HEK293 (cell line): ENCODE measurements around the gene NTSR1.

Source experiments
- CTCF ChIA-PET: fragments of 350-600 bp; formaldehyde crosslinking; extraction: SDS; loops from one replicate; lab custom pipeline; 2021; ENCODE audit warnings: antibody characterized with exemption; lab: Yijun Ruan, JAX
- POLR2A ChIA-PET: fragments of 300-600 bp; formaldehyde crosslinking; extraction: SDS; loops from one replicate; lab custom pipeline; 2020; ENCODE audit warnings: antibody characterized with exemption, inconsistent platforms; lab: Yijun Ruan, JAX
- H3K27ac ChIP-seq: fragments of 200-500 bp; sonication (Bioruptor generic); 2 replicates; pipeline ENCODE4 v1.5.1; 2014; ENCODE audit warnings: low read depth, low read length, control low read depth, inconsistent platforms; ENCODE audit errors: extremely low read depth
- H3K36me3 ChIP-seq, 2 experiments: fragments of 200-500 bp in 1 of 2; sonication (Bioruptor generic) in 1 of 2; 1 replicate in 1 of 2; 2 replicates in 1 of 2; pipeline ENCODE4 v1.5.1; 2014 to 2017; ENCODE audit warnings: inconsistent platforms in 2 of 2, low read length in 2 of 2; ENCODE audit not compliant: control insufficient read depth in 2 of 2, insufficient read depth in 1 of 2
- H3K4me1 ChIP-seq: fragments of 200-500 bp; sonication (Bioruptor generic); 2 replicates; pipeline ENCODE4 v1.5.1; 2014; ENCODE audit warnings: mild to moderate bottlenecking, low read length, inconsistent platforms; ENCODE audit not compliant: control insufficient read depth, insufficient read depth
- H3K4me3 ChIP-seq: 2 replicates; pipeline ENCODE4 v1.5.1; 2011; ENCODE audit warnings: low read depth, mild to moderate bottlenecking, control low read depth, low read length, moderate library complexity
- H3K9me3 ChIP-seq: fragments of 200-500 bp; sonication (Bioruptor generic); 2 replicates; pipeline ENCODE4 v1.5.1; 2014; ENCODE audit warnings: low read depth, low read length, inconsistent platforms; ENCODE audit not compliant: control insufficient read depth, insufficient read depth
- GLIS1 ChIP-seq: fragments of 450-650 bp; formaldehyde crosslinking; IDR thresholded peaks from 2 replicates; pipeline ENCODE4 v1.5.1; 2016; ENCODE audit warnings: missing biosample characterization, missing genetic modification characterization
- GLIS2 ChIP-seq: fragments of 450-650 bp; formaldehyde crosslinking; IDR thresholded peaks from 2 replicates; pipeline ENCODE4 v1.5.1; 2016; ENCODE audit warnings: missing biosample characterization, missing genetic modification characterization
- HOXD13 ChIP-seq: sonication (generic); formaldehyde crosslinking; IDR thresholded peaks from 2 replicates; pipeline ENCODE4 v1.8.0; 2022; ENCODE audit warnings: missing genetic modification reagents, borderline replicate concordance
- INSM2 ChIP-seq: fragments of 450-650 bp; formaldehyde crosslinking; IDR thresholded peaks from 2 replicates; pipeline ENCODE4 v1.5.1; 2016; ENCODE audit warnings: missing biosample characterization, missing genetic modification characterization
- KLF17 ChIP-seq: fragments of 450-650 bp; formaldehyde crosslinking; IDR thresholded peaks from 2 replicates; pipeline ENCODE4 v1.5.1; 2016; ENCODE audit warnings: missing biosample characterization, missing genetic modification characterization
- REST ChIP-seq: fragments of 450-650 bp; formaldehyde crosslinking; IDR thresholded peaks from 2 replicates; pipeline ENCODE4 v1.5.1; 2016; ENCODE audit warnings: missing biosample characterization, missing genetic modification characterization
- SP3 ChIP-seq: fragments of 450-650 bp; formaldehyde crosslinking; IDR thresholded peaks from 2 replicates; pipeline ENCODE4 v1.5.1; 2016; ENCODE audit warnings: missing biosample characterization, missing genetic modification characterization
- ZBTB21 ChIP-seq: fragments of 450-650 bp; formaldehyde crosslinking; IDR thresholded peaks from 2 replicates; pipeline ENCODE4 v1.5.1; 2017; ENCODE audit warnings: missing biosample characterization, missing genetic modification characterization
- ZBTB6 ChIP-seq: fragments of 450-650 bp; formaldehyde crosslinking; IDR thresholded peaks from 2 replicates; pipeline ENCODE4 v1.5.1; 2017; ENCODE audit warnings: missing biosample characterization, missing genetic modification characterization
- ZNF155 ChIP-seq: fragments of 450-650 bp; formaldehyde crosslinking; IDR thresholded peaks from 2 replicates; pipeline ENCODE4 v1.5.1; 2016; ENCODE audit warnings: missing biosample characterization, missing genetic modification characterization
- ZNF157 ChIP-seq: fragments of 450-650 bp; formaldehyde crosslinking; IDR thresholded peaks from 2 replicates; pipeline ENCODE4 v1.5.1; 2016; ENCODE audit warnings: missing biosample characterization, missing genetic modification characterization
- ZNF184 ChIP-seq: fragments of 450-650 bp; IDR thresholded peaks from 2 replicates; pipeline ENCODE4 v1.5.1; 2018; ENCODE audit warnings: missing biosample characterization, mild to moderate bottlenecking, missing genetic modification characterization
- ZNF248 ChIP-seq: fragments of 450-650 bp; formaldehyde crosslinking; IDR thresholded peaks from 2 replicates; pipeline ENCODE4 v1.5.1; 2017; ENCODE audit warnings: missing biosample characterization, missing genetic modification characterization
- ZNF26 ChIP-seq: fragments of 450-650 bp; formaldehyde crosslinking; IDR thresholded peaks from 2 replicates; pipeline ENCODE4 v1.5.1; 2016; ENCODE audit warnings: missing biosample characterization, missing genetic modification characterization
- ZNF37A ChIP-seq: fragments of 450-650 bp; IDR thresholded peaks from 2 replicates; pipeline ENCODE4 v1.5.1; 2018; ENCODE audit warnings: missing biosample characterization, missing genetic modification characterization
- ZNF394 ChIP-seq: fragments of 450-650 bp; formaldehyde crosslinking; IDR thresholded peaks from 2 replicates; pipeline ENCODE4 v1.5.1; 2016; ENCODE audit warnings: missing biosample characterization, missing genetic modification characterization, mild to moderate bottlenecking, moderate library complexity, borderline replicate concordance
- ZNF404 ChIP-seq: fragments of 450-650 bp; formaldehyde crosslinking; IDR thresholded peaks from 2 replicates; pipeline ENCODE4 v1.5.1; 2017; ENCODE audit warnings: missing biosample characterization, missing genetic modification characterization
- ZNF473 ChIP-seq: fragments of 450-650 bp; formaldehyde crosslinking; IDR thresholded peaks from 2 replicates; pipeline ENCODE4 v1.5.1; 2017; ENCODE audit warnings: missing biosample characterization, missing genetic modification characterization
- ZNF521 ChIP-seq: fragments of 450-650 bp; formaldehyde crosslinking; IDR thresholded peaks from 2 replicates; pipeline ENCODE4 v1.5.1; 2017; ENCODE audit warnings: missing biosample characterization, mild to moderate bottlenecking, missing genetic modification characterization
- ZNF549 ChIP-seq: fragments of 450-650 bp; IDR thresholded peaks from 2 replicates; pipeline ENCODE4 v1.5.1; 2018; ENCODE audit warnings: missing biosample characterization, missing genetic modification characterization, mild to moderate bottlenecking, inconsistent platforms, moderate library complexity
- ZNF585B ChIP-seq: fragments of 450-650 bp; formaldehyde crosslinking; IDR thresholded peaks from 2 replicates; pipeline ENCODE4 v1.5.1; 2016; ENCODE audit warnings: missing biosample characterization, missing genetic modification characterization

NTSR1 gene

GRCh38 chr20:62745279-62745951 lies 36.8 kb downstream of the NTSR1 start:
- TF ChIP-seq ZNF37A (tag by site-specific recombination), result no peak
- TF ChIP-seq ZNF585B (tag by site-specific recombination), result no peak
- no peak for TF ChIP-seq REST (tag by site-specific recombination)
- no peak for TF ChIP-seq ZBTB21 (tag by site-specific recombination)
- no peak for TF ChIP-seq GLIS1 (tag by site-specific recombination)
- TF ChIP-seq HOXD13, result no peak
- TF ChIP-seq KLF17 (tag by site-specific recombination), result no peak
- no peak for TF ChIP-seq ZBTB6 (tag by site-specific recombination)
- no peak for TF ChIP-seq ZNF521 (tag by site-specific recombination)
- Histone ChIP-seq H3K36me3 (no peaks in the 10 kb centered on the region), H3K9me3 (no peaks in the 10 kb centered on the region), H3K4me3 (no peak overlapping the region), H3K27ac (no peak overlapping the region), H3K4me1 (no peaks in the 10 kb centered on the region)
- CTCF ChIA-PET, result no interaction called here
- POLR2A ChIA-PET, result no interaction called here

GRCh38 chr20:62745952-62746288 lies 37.3 kb downstream of the NTSR1 start:
- POLR2A ChIA-PET, result no interaction called here
- no peak overlapping the region for H3K4me3 ChIP-seq
- no peaks in the 10 kb centered on the region for H3K9me3 ChIP-seq
- H3K36me3 ChIP-seq, result no peaks in the 10 kb centered on the region
- no peak overlapping the region for H3K27ac ChIP-seq
- TF ChIP-seq ZNF549 (no peak), GLIS2 (no peak), ZNF157 (no peak)
- CTCF ChIA-PET, result interaction anchor here (0.9 kb wide), 1 partner anchor 17 kb away, joined by 4 read pairs; no protein-coding TSS in a partner anchor
- H3K4me1 ChIP-seq, result no peaks in the 10 kb centered on the region

- CTCF ChIA-PET, result no interaction called here
- POLR2A ChIA-PET, result no interaction called here
- H3K4me3 ChIP-seq, result no peak overlapping the region
- no peak overlapping the region for H3K27ac ChIP-seq
- no peaks in the 10 kb centered on the region for H3K4me1 ChIP-seq
- H3K36me3 ChIP-seq, result no peaks in the 10 kb centered on the region
- no peaks in the 10 kb centered on the region for H3K9me3 ChIP-seq
- TF ChIP-seq ZNF155 (tag by site-specific recombination) (no peak), ZNF157 (no peak), KLF17 (tag by site-specific recombination) (no peak), ZNF26 (tag by site-specific recombination) (no peak), ZNF184 (tag by site-specific recombination) (no peak), ZNF473 (tag by site-specific recombination) (no peak), ZNF394 (tag by site-specific recombination) (no peak), SP3 (tag by site-specific recombination) (no peak), ZBTB6 (tag by site-specific recombination) (no peak), INSM2 (tag by site-specific recombination) (no peak), ZNF404 (no peak), ZNF248 (tag by site-specific recombination) (no peak)
Measured at GRCh38 chr20:62748311-62748710, 39.7 kb downstream of the NTSR1 start.
